ENCODE measurements around the gene DBF4B.
A peak's percentile ranks its signal among the peaks of the same experiment; 100 is the strongest.

The DBF4B gene

DNA sequence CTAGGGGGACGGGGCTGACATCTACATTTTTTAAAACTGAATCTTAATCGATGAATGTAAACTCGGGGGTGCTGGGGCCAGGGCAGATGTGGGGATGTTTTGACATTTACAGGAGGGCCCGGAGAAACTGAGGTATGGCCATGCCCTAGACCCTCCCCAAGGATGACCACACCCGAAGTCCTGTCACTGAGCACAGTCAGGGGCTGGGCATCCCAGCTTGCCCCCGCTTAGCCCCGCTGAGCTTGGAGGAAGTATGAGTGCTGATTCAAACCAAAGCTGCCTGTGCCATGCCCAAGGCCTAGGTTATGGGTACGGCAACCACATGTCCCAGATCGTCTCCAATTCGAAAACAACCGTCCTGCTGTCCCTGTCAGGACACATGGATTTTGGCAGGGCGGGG lies 71.7 kb downstream of the DBF4B start:
- Histone ChIP-seq H2AFZ (ENCODE audit: low read depth, low read length) (0 out of 2 replicates have a peak overlapping the region, but pooled peaks have one; percentile 78), H3K9me3 (ENCODE audit: insufficient read depth, low read length, severe bottlenecking) (no peaks in the 10 kb centered on the region), H3K79me2 (ENCODE audit: insufficient read depth, low read length) (no peaks in the 10 kb centered on the region), H3K9ac (ENCODE audit: low read depth, low read length) (no peak overlapping the region), H3K36me3 (ENCODE audit: insufficient read depth, low read length) (no peaks in the 10 kb centered on the region), H3K4me3 (ENCODE audit: low read depth in 1 of 2, low read length in 2 of 2) (no peak overlapping the region), H3K27me3 (ENCODE audit: insufficient read depth, low read length, poor library complexity) (no peaks in the 10 kb centered on the region), H3K27ac (ENCODE audit: low read length) (no peak overlapping the region), H3K4me2 (ENCODE audit: insufficient read depth, low read length) (no peak overlapping the region), H4K20me1 (ENCODE audit: insufficient read depth, low read length) (no peaks in the 10 kb centered on the region), H3K4me1 (ENCODE audit: insufficient read depth, low read length) (peaks cover 26% of the 10 kb centered on the region)
- DNase-seq = no peak
- ATAC-seq (ENCODE audit: insufficient read depth, low read depth) = no peak
- no peak for TF ChIP-seq EZH2 (IDR thresholded peaks at IDR 0.05; ENCODE audit: borderline replicate concordance, low read depth, low read length, severe bottlenecking)
- TF ChIP-seq, protein P1, sequence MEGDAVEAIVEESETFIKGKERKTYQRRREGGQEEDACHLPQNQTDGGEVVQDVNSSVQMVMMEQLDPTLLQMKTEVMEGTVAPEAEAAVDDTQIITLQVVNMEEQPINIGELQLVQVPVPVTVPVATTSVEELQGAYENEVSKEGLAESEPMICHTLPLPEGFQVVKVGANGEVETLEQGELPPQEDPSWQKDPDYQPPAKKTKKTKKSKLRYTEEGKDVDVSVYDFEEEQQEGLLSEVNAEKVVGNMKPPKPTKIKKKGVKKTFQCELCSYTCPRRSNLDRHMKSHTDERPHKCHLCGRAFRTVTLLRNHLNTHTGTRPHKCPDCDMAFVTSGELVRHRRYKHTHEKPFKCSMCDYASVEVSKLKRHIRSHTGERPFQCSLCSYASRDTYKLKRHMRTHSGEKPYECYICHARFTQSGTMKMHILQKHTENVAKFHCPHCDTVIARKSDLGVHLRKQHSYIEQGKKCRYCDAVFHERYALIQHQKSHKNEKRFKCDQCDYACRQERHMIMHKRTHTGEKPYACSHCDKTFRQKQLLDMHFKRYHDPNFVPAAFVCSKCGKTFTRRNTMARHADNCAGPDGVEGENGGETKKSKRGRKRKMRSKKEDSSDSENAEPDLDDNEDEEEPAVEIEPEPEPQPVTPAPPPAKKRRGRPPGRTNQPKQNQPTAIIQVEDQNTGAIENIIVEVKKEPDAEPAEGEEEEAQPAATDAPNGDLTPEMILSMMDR (IDR thresholded peaks at IDR 0.05; ENCODE audit: borderline replicate concordance, extremely low read depth, low read length, poor library complexity, severe bottlenecking) = no peak

DNA sequence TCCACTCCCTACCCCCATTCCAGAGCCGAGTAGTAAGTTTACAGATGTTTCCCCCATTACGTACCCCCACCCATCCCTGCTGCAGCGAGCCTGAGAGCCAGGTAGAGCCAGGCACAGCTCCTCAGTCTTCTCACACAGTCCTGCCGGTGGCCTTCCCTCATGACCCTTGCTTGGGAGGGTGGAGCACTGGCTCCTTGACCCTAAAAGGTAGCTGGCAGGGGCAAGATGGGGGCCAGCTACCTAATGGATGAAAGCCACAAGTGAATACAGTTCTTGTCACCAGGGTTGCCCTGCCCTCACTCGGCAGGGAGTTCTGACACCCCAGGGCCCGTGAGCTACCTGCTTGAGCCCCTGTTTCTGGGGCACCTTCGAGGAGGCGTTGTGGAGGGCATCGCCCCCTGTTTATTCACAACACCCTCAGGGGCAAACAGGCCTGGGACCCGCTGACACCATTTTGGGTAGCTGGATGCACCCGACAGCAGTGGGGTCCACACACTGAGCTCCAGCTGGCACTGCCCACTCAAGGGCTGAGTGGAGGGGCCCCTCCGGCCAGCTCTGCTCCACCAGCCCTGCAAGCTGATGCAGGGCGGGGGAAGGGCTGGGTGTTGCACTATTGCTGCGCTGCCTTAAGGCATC lies 72.5 kb downstream of the DBF4B start:
- Histone ChIP-seq H3K36me3 (ENCODE audit: insufficient read depth, low read length) (no peaks in the 10 kb centered on the region), H3K4me3 (ENCODE audit: low read depth in 1 of 2, low read length in 2 of 2) (no peak overlapping the region), H3K79me2 (ENCODE audit: insufficient read depth, low read length) (no peaks in the 10 kb centered on the region), H3K9me3 (ENCODE audit: insufficient read depth, low read length, severe bottlenecking) (no peaks in the 10 kb centered on the region), H3K27ac (ENCODE audit: low read length) (no peak overlapping the region), H3K27me3 (ENCODE audit: insufficient read depth, low read length, poor library complexity) (no peaks in the 10 kb centered on the region), H3K4me1 (ENCODE audit: insufficient read depth, low read length) (peaks cover 19% of the 10 kb centered on the region), H4K20me1 (ENCODE audit: insufficient read depth, low read length) (no peaks in the 10 kb centered on the region), H3K4me2 (ENCODE audit: insufficient read depth, low read length) (no peak overlapping the region), H2AFZ (ENCODE audit: low read depth, low read length) (no peak overlapping the region), H3K9ac (ENCODE audit: low read depth, low read length) (no peak overlapping the region)
- ATAC-seq (ENCODE audit: insufficient read depth, low read depth) (no peak), DNase-seq (no peak)
- TF ChIP-seq EZH2 (IDR thresholded peaks at IDR 0.05; ENCODE audit: borderline replicate concordance, low read depth, low read length, severe bottlenecking) = no peak
- TF ChIP-seq, protein P1 (IDR thresholded peaks at IDR 0.05; ENCODE audit: borderline replicate concordance, extremely low read depth, low read length, poor library complexity, severe bottlenecking) = no peak

DNA sequence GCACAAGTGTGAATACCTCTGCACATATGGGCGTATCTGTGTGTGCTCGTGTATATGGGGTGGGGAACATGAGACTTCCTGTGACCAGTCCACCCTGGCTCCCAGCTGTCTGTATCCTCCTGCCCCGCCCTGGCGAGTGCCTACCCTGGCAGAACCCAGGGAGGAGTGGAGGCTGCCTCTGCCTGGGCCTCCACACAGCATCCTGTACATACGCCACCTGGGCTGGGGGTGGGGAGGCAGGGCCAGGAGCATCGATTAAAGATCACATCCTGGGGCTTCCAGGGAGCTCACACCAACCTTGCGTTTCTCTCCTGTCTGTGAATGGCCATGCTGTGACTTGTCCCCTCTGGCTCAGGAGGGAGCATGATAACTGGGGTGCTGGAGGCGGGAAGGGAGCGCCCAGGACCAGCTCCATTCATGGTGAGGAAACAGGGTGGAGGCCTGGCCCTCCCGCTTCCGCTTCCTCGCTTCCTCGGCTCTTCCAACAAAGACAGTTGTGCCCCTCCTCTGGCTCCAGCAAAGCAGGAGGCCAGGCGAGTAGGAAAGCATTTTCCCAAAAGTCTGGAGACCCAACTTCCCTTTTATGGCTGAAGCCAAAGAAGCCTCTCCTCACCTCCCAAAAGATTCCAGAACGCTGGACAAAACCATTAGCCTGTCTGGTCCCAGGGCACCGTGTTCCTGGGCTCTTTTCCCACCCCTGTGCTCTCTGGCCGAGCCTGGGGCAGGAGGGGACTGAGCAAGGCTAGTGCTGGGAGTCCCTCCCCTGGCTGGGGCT lies 73.3 kb downstream of the DBF4B start:
- Histone ChIP-seq H3K27me3 (ENCODE audit: insufficient read depth, low read length, poor library complexity) (no peaks in the 10 kb centered on the region), H2AFZ (ENCODE audit: low read depth, low read length) (no peak overlapping the region), H3K4me1 (ENCODE audit: insufficient read depth, low read length) (peaks cover 12% of the 10 kb centered on the region), H3K4me3 (ENCODE audit: low read depth in 1 of 2, low read length in 2 of 2) (no peak overlapping the region), H3K9ac (ENCODE audit: low read depth, low read length) (no peak overlapping the region), H3K27ac (ENCODE audit: low read length) (no peak overlapping the region), H4K20me1 (ENCODE audit: insufficient read depth, low read length) (no peaks in the 10 kb centered on the region), H3K36me3 (ENCODE audit: insufficient read depth, low read length) (no peaks in the 10 kb centered on the region), H3K4me2 (ENCODE audit: insufficient read depth, low read length) (no peak overlapping the region), H3K79me2 (ENCODE audit: insufficient read depth, low read length) (no peaks in the 10 kb centered on the region), H3K9me3 (ENCODE audit: insufficient read depth, low read length, severe bottlenecking) (no peaks in the 10 kb centered on the region)
- ATAC-seq (ENCODE audit: insufficient read depth, low read depth) (no peak), DNase-seq (no peak)
- no peak for TF ChIP-seq EZH2 (IDR thresholded peaks at IDR 0.05; ENCODE audit: borderline replicate concordance, low read depth, low read length, severe bottlenecking)
- TF ChIP-seq, protein P1 (IDR thresholded peaks at IDR 0.05; ENCODE audit: borderline replicate concordance, extremely low read depth, low read length, poor library complexity, severe bottlenecking) = no peak

Data from DND-41 (cell line).